Measurements from ENCODE around the gene ZC3H4.
"Not testable (repeated sequence)": the region's sequence is repeated elsewhere in the genome, so short reads cannot be mapped to it uniquely, and the experiment has no call there.

Gene ZC3H4

DNA sequence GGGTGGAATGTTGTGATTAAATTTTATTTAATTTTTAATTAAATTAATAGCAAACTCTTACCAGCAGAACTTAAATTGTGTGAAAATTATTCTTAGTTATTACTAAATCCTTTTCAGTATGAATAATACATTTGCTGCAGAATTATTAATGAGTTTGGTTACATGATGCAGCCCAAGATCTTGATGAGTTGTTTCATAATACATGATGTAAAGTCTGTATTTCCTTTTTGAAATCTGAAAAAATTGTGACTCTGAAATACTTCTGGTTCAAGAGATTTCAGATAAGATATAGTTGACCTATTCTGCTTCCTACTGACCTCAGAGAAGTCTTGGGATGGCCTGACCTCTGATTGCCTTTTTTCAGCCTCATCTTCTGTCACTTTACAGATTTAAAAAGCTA is 28.1 kb upstream of the ZC3H4 start:
- TF ChIP-seq, protein P1, sequence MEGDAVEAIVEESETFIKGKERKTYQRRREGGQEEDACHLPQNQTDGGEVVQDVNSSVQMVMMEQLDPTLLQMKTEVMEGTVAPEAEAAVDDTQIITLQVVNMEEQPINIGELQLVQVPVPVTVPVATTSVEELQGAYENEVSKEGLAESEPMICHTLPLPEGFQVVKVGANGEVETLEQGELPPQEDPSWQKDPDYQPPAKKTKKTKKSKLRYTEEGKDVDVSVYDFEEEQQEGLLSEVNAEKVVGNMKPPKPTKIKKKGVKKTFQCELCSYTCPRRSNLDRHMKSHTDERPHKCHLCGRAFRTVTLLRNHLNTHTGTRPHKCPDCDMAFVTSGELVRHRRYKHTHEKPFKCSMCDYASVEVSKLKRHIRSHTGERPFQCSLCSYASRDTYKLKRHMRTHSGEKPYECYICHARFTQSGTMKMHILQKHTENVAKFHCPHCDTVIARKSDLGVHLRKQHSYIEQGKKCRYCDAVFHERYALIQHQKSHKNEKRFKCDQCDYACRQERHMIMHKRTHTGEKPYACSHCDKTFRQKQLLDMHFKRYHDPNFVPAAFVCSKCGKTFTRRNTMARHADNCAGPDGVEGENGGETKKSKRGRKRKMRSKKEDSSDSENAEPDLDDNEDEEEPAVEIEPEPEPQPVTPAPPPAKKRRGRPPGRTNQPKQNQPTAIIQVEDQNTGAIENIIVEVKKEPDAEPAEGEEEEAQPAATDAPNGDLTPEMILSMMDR (IDR thresholded peaks at IDR 0.05; ENCODE audit: insufficient read depth, low read length, missing control alignments), result no peak
- no peak overlapping the region for H3K4me3 ChIP-seq (ENCODE audit: low read depth, low read length)
- CTCF ChIA-PET, result interaction anchor here (0.8 to 2.8 kb wide), 5 partner anchors 9 to 128 kb away, joined by 3 to 14 read pairs (median 7); no protein-coding TSS in a partner anchor
- POLR2A ChIA-PET, result no interaction called here
- DNase-seq (ENCODE audit: low read depth, low spot score), result no peak

DNA sequence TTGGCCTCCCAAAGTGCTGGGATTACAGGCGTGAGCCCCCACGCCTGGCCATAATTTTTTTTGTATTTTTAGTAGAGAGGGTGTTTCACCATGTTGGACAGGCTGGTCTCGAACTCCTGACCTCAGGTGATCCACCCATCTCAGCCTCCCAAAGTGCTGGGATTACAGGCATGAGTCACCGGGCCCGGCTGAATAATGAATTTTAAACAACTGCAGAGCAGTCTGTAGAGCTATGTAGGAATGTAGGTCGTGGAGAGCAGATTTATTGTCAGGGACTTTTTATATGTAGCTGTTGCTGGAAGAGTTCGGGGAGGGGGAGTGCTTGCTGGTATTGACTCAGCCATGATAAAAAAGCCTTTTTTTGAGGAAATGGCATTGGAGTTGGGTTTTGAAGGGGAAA is 27.7 kb upstream of the ZC3H4 start:
- H3K4me3 ChIP-seq (ENCODE audit: low read depth, low read length); DNase-seq (ENCODE audit: low read depth, low spot score); POLR2A ChIA-PET: not testable (repeated sequence)
- CTCF ChIA-PET, result interaction anchor here (0.8 to 2.8 kb wide), 6 partner anchors 9 to 128 kb away, joined by 3 to 14 read pairs (median 6); no protein-coding TSS in a partner anchor

DNA sequence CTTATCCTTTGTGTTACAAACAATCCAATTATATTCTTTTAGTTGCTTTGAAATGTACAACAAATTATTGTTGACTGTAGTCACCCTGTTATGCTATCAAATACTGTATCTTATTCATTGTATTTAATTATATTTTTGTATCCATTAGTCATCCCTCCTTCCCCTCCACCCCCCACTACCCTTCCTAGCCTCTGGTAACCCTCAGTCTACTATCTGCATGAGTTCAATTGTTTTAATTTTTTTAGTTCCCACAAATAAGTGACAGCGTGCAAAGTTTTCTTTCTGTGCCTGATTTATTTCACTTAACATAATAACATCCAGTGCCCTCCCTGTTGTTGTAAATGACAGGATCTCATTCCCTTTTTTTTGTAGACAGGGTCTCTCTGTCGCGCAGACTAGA is 21.6 kb upstream of the ZC3H4 start:
- no peak overlapping the region for H3K4me3 ChIP-seq (ENCODE audit: low read depth, low read length)
- ChIA-PET CTCF (interaction anchor here (0.7 to 5.6 kb wide), 8 partner anchors 8 to 99 kb away, joined by 3 to 37 read pairs (median 4); no protein-coding TSS in a partner anchor), POLR2A (no interaction called here)
- TF ChIP-seq, protein P1 (IDR thresholded peaks at IDR 0.05; ENCODE audit: insufficient read depth, low read length, missing control alignments), result no peak
- DNase-seq (ENCODE audit: low read depth, low spot score), result no peak

DNA sequence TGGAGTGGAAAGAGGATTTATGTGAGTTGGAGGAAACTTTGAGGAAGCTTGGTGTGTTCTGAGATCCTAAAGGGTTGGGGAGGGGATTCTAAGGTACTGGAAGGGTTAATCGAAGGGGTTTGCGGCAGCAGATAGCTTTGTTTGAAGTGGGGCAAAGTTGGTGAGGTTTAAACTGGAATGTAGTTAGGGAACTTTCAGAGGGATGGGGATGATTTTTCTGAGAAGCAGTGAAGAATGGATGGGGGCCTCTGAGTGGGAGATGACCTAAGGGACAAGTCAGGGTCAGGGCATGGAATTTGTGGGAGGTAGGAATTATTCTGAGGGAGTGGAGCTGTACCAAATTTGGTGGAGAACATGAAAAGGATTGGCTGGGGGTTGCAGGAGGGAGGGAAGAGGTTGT is 21.0 kb upstream of the ZC3H4 start:
- ChIA-PET CTCF (interaction anchor here (0.7 to 5.6 kb wide), 8 partner anchors 9 to 121 kb away, joined by 3 to 37 read pairs (median 5); no protein-coding TSS in a partner anchor), POLR2A (no interaction called here)
- no peak for DNase-seq (ENCODE audit: low read depth, low spot score)
- H3K4me3 ChIP-seq (ENCODE audit: low read depth, low read length), result no peak overlapping the region
- TF ChIP-seq, protein P1 (IDR thresholded peaks at IDR 0.05; ENCODE audit: insufficient read depth, low read length, missing control alignments), result no peak

DNA sequence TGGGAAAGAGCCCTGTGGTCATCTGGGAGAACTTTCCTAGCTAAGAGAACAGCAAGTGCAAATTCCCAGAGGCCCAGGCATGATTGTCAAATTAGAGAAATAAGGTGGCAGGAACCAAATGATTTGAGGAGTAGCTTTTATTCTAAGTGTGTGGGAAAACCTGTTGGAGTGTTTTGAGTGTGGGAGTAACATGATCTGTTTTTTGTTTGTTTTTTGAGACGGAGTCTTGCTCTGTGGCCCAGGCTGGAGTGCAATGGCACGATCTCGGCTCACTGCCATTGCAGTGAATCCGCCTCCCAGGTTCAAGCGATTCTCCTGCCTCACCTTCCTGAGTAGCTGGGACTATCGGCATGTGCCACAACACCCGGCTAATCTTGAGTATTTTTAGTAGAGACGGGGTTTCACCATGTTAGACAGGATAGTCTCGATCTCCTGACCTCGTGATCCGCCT is 19.5 kb upstream of the ZC3H4 start:
- no peak overlapping the region for H3K4me3 ChIP-seq (ENCODE audit: low read depth, low read length)
- ChIA-PET POLR2A (interaction anchor here (0.7 to 0.8 kb wide), 2 partner anchors 21 to 88 kb away, joined by 3 to 4 read pairs; no protein-coding TSS in a partner anchor), CTCF (interaction anchor here (1.0 to 5.6 kb wide), 9 partner anchors 7 to 121 kb away, joined by 3 to 37 read pairs (median 10); no protein-coding TSS in a partner anchor)
- TF ChIP-seq, protein P1 (IDR thresholded peaks at IDR 0.05; ENCODE audit: insufficient read depth, low read length, missing control alignments), result no peak
- no peak for DNase-seq (ENCODE audit: low read depth, low spot score)

DNA sequence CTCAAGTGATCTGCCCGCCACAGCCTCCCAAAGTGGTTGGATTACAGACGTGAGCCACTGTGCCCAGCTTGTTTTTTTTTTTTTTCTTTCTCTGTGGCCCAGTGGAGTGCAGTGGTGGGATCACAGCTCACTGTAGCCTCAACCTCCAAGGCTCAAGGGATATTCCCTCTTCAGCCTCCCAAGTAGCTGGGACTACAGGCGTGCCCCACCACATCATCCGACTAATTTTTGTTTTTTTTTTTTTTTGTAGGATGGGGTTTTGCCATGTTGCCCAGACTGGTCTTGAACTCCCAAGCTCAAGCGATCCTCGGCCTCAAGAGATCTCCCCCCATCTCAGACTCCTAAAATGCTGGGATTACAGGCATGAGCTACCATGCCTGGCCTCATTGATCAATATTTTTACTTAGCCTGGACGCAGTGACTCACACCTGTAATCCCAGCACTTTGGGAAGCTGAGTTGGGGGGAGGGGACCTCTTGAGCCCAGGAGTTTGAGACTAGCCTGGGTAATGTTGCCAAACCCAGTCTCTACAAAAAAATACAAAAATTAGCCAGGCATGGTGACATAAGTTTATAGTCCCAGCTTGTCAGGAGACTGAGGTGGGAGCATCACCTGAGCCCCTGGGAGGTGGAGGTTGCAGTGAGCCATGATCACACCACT is 18.7 kb upstream of the ZC3H4 start:
- peak overlapping the region; percentile 93 for H3K4me3 ChIP-seq (ENCODE audit: low read depth, low read length)
- TF ChIP-seq, protein P1 (IDR thresholded peaks at IDR 0.05; ENCODE audit: insufficient read depth, low read length, missing control alignments), result no peak
- DNase-seq (ENCODE audit: low read depth, low spot score), result no peak
- POLR2A ChIA-PET, result interaction anchor here (0.7 to 1.8 kb wide), 4 partner anchors 18 to 88 kb away, joined by 3 to 12 read pairs (median 4); partner anchors contain the start of gene ZC3H4
- CTCF ChIA-PET, result interaction anchor here (1.0 to 5.6 kb wide), 11 partner anchors 9 to 121 kb away, joined by 3 to 37 read pairs (median 10); no protein-coding TSS in a partner anchor

All from AG04449 (cell line).